Kidney (tissue), 14 donors: ENCODE measurements around the gene C1QC. TPM values are rescaled to one million over a fixed set of nuclear protein-coding genes. Genes with fewer than 3 reads are reported as not detected.

Experiments used
- DNase-seq, 5 donors: peaks; one replicate each; pipeline ENCODE4 v3.0.0-alpha.2; 2013 to 2020
- FAIRE-seq: peaks from 2 replicates; lab custom pipeline; 2012; peaks lifted over from hg19 to GRCh38; lab: Jason Lieb, UNC
- H3K27ac ChIP-seq, 2 donors: one replicate each; pipeline ENCODE4 v1.7.0; 2013; ENCODE audit warnings: low read depth in 2 of 2, low read length in 2 of 2, inconsistent platforms in 1 of 2
- H3K27me3 ChIP-seq: one replicate; pipeline ENCODE4 v1.7.1; 2013; ENCODE audit warnings: low read length, inconsistent platforms; ENCODE audit not compliant: control insufficient read depth, insufficient read depth
- H3K36me3 ChIP-seq, 3 donors: one replicate each; pipeline versions ENCODE4 v1.7.0 to v1.7.1; 2013; ENCODE audit warnings: low read length in 3 of 3, control low read depth in 1 of 3, inconsistent platforms in 1 of 3; ENCODE audit not compliant: insufficient read depth in 3 of 3, control insufficient read depth in 2 of 3
- H3K4me1 ChIP-seq, 3 donors: one replicate each; pipeline versions ENCODE4 v1.7.0 to v1.7.1; 2013; ENCODE audit warnings: low read length in 3 of 3, inconsistent platforms in 1 of 3, low read depth in 1 of 3; ENCODE audit not compliant: control insufficient read depth in 2 of 3, insufficient read depth in 2 of 3
- H3K4me3 ChIP-seq, 3 donors: one replicate each; pipeline versions ENCODE4 v1.7.0 to v1.8.1; 2013; ENCODE audit warnings: low read length in 3 of 3, control low read depth in 1 of 3, inconsistent platforms in 1 of 3
- H3K9ac ChIP-seq, 3 donors: one replicate each; pipeline versions ENCODE4 v1.7.0 to v1.7.1; 2013; ENCODE audit warnings: low read length in 3 of 3, control low read depth in 1 of 3, inconsistent platforms in 1 of 3
- H3K9me3 ChIP-seq, 3 donors: one replicate each; pipeline versions ENCODE4 v1.7.0 to v1.7.1; 2013; ENCODE audit warnings: low read length in 3 of 3, control low read depth in 1 of 3, inconsistent platforms in 1 of 3; ENCODE audit not compliant: control insufficient read depth in 2 of 3, insufficient read depth in 1 of 3
- CTCF ChIP-seq: IDR thresholded peaks from 3 replicates; pipeline ENCODE4 v1.5.1; 2012; ENCODE audit warnings: mild to moderate bottlenecking, moderate library complexity, borderline replicate concordance; ENCODE audit not compliant: insufficient read depth; ENCODE audit errors: extremely low read depth
- intact Hi-C: fragments of 100-400 bp; cut with DNase I; formaldehyde crosslinking; loops from one replicate; pipeline ENCODE4 v1.11.1; 2022
- polyA plus RNA-seq: library from polyadenylated mRNA; stranded (reverse); fragments of 350-450 nt; fragmentation: Illumina TruSeq; extraction: RNeasy Lipid Tissue Mini Kit (QIAGEN cat#74804); gene quantifications from one replicate; pipeline ENCODE4 v1.2.3, GENCODE V29; 2014; ENCODE audit warnings: low read depth, low replicate concordance; ENCODE audit not compliant: insufficient read depth
- total RNA-seq: library from RNA; stranded (reverse); fragmentation: NEBNext Ultra II Directional; extraction: Animal tissue kit (Norgen Biotek cat#: 25700); gene quantifications from one replicate; pipeline ENCODE4 v1.2.1, GENCODE V29; 2021
- donor health status: control.
- donor health status: control.
- donor health status: control.
- donor health status: control.
- donor health status: control.
- donor health status: DM: yes; HTN: yes; CAD: no.
- donor health status: Normal renal cell carcinoma (clear cell type).

C1QC gene
- total and polyA plus RNA-seq, 2 donors from 2014 or later: 57.4 to 287 TPM

GRCh38 chr1:22685591-22686059 is 42.2 kb downstream of the C1QC start:
- Histone ChIP-seq H3K9ac (no peak overlapping the region), H3K4me1 (no peaks in the 10 kb centered on the region), H3K36me3 (no peaks in the 10 kb centered on the region), H3K27me3 (no peaks in the 10 kb centered on the region), H3K27ac (no peak overlapping the region), H3K4me3 (no peak overlapping the region), H3K9me3 (no peaks in the 10 kb centered on the region)
- peak in 4 of 5 donors; percentile 91 to 95 (median 93) for DNase-seq
- TF ChIP-seq CTCF: no peak
- intact Hi-C loops: no loop called here
- FAIRE-seq: no peak

GRCh38 chr1:22687191-22687590 is 43.8 kb downstream of the C1QC start:
- no peak overlapping the region for H3K4me3 ChIP-seq
- DNase-seq (no peak), FAIRE-seq (no peak)
- H3K36me3 ChIP-seq: no peaks in the 10 kb centered on the region
- no peak overlapping the region for H3K27ac ChIP-seq
- no peaks in the 10 kb centered on the region for H3K27me3 ChIP-seq
- TF ChIP-seq CTCF: no peak
- H3K9me3 ChIP-seq: no peaks in the 10 kb centered on the region
- no peak overlapping the region for H3K9ac ChIP-seq
- intact Hi-C loops: no loop called here
- no peaks in the 10 kb centered on the region for H3K4me1 ChIP-seq

GRCh38 chr1:22688466-22688865 is 45.0 kb downstream of the C1QC start:
- no peak overlapping the region for H3K4me3 ChIP-seq
- no peak for FAIRE-seq

More at GRCh38 chr1:22688466-22688865, 45.0 kb downstream of the C1QC start:
- H3K9me3 ChIP-seq: no peaks in the 10 kb centered on the region
- no peak for TF ChIP-seq CTCF
- no peak for DNase-seq
- H3K36me3 ChIP-seq: no peaks in the 10 kb centered on the region
- intact Hi-C loops: no loop called here
- no peaks in the 10 kb centered on the region for H3K27me3 ChIP-seq
- no peak overlapping the region for H3K9ac ChIP-seq
- no peak overlapping the region for H3K27ac ChIP-seq
- no peaks in the 10 kb centered on the region for H3K4me1 ChIP-seq
